GM21717 (cell line): Measurements from ENCODE around the gene TNFAIP2.
"Not testable (repeated sequence)": the region's sequence is repeated elsewhere in the genome, so short reads cannot be mapped to it uniquely, and the experiment has no call there.

Experiments
- ATAC-seq: cut with Tn5 transposase; IDR thresholded peaks from one replicate; pipeline ENCODE4 v1.9.1; 2021; ENCODE audit warnings: mild to moderate bottlenecking, moderate library complexity; ENCODE audit not compliant: unreplicated experiment

TNFAIP2 gene

DNA sequence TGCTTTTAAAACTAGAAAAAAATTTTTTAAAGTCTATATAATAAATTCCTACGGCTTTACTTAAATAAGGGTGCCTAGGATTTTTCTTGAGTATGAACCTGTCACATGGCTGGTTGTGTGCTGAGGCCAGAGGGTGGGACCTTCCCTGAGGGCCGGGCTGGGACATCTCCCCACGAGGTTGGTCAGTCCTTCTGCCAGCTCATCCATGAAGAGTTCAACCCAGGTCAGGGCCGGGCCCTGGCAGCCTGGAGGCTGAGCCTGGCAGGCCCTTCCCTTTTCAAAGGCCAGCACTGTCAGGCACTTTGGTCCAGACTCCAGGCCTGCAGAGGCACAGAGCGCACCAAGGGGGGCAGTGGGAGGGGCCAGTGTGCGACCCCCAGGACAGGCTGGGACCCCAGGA is 31.7 kb downstream of the TNFAIP2 start:
- no peak for ATAC-seq

- not testable (repeated sequence) for ATAC-seq
Observed at GRCh38 chr14:103155416-103155815, 32.2 kb downstream of the TNFAIP2 start.

- ATAC-seq, result no peak
Observed at GRCh38 chr14:103155826-103156394, 32.6 kb downstream of the TNFAIP2 start.

DNA sequence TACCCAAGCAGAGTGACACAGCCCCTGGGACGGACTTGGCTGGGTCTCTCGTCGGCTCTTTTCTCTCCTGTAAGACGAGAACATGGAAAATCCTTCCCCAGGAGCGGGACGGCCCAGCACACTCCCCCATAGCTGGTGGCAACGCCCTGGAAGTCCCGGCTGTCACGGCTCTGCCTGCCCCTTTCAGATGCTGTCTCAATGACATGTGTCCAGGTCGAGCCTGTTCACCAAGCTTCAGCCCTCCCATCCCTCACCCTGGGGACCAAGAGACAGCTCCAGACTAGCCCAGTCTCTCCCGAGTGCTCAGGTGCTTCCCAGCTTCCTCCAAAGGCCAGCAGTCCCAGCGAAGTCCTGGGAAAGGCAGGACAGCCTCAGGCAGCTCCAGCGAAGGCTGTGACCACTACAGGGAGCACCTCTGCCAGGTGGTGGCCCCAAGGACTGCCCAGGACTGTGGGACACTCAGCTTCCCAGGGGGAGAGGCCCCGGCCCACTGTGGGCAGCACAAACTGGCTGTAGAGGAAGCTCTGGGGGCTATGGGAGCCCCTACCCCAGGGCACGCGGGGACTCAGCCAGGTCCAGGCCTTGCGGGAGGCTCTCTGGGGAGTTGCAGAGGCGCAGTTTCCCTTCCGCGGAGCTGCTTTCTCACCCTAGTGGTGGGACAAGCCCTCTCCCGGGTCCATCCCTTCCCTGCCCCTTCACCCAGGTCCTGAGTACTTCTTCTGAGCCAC is 33.6 kb downstream of the TNFAIP2 start:
- no peak for ATAC-seq

DNA sequence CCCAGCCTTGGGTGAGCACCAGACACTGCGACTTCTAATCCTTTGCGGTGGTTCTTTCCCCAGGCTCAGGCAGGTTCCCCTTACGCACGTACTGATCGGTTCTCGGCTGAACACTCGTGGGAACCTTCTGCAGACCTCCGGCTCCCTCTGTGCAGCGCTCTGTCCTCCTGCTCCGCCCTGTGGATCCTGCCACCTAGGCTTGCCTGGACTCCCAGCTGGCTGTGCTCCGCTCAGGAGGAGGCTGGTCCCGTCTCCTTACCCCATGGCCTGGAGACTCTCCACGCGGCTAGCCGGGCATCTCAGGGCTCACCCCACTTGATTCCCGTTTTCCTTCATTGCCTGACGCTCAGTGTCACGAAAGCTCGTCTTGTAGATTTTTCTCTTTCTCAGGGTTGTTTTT is 34.7 kb downstream of the TNFAIP2 start:
- no peak for ATAC-seq

GRCh38 chr14:103158688-103159087 is 35.4 kb downstream of the TNFAIP2 start:
- ATAC-seq, result no peak

DNA sequence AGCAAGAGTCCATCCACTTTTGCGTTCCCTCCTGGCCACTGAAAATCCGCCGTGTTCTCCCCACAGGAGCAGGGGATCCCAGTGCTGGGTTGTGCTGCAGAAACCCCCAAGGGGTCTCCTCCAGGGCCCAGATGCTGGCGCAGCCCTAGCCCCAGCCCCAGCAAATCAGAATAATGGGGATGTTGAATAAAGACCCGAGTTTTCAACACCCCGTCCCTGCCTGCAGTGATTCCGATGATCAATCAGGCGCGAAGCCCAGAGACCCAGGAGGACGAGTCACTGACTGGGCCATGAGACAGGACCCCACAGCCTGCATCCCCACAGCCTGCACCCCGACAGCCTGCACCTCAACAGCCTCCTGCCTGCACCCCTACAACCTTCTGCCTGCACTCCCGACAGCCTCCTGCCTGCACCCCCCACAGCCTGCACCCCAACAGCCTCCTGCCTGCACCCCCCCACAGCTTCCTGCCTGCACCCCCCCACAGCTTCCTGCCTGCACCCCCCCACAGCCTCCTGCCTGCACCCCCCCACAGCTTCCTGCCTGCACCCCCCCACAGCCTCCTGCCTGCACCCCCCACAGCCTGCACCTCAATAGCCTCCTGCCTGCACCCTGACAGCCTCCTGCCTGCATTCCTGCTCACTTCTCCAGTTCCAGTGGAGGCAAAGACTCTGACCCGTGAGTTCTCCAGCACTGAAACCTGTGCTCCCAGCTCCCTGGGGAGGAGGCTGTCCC is 37.2 kb downstream of the TNFAIP2 start:
- no peak for ATAC-seq

- ATAC-seq, result no peak
Observed at GRCh38 chr14:103161054-103161397, 37.8 kb downstream of the TNFAIP2 start.

GRCh38 chr14:103163199-103163598 is 39.9 kb downstream of the TNFAIP2 start:
- no peak for ATAC-seq

DNA sequence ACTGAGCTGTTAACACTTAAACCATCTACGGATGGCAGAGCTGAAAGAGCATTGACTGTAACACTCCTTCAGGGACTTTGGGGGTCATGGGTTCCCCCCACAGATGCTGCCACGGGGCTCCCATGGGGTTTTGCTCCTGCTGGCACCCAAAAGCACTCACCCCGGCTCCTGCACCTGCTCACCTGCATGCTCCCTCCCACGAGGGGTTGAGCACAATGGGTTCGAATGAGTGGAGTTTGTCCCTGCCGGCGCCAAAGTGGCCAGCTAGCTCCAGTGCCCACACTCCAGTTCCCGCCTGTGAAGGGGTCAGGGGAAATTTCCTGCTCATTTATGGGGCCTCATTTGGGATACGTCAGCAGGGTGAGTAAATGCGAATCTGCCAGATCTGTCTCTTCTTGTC is 40.7 kb downstream of the TNFAIP2 start:
- no peak for ATAC-seq

- ATAC-seq, result no peak
Observed at GRCh38 chr14:103164779-103165178, 41.5 kb downstream of the TNFAIP2 start.

DNA sequence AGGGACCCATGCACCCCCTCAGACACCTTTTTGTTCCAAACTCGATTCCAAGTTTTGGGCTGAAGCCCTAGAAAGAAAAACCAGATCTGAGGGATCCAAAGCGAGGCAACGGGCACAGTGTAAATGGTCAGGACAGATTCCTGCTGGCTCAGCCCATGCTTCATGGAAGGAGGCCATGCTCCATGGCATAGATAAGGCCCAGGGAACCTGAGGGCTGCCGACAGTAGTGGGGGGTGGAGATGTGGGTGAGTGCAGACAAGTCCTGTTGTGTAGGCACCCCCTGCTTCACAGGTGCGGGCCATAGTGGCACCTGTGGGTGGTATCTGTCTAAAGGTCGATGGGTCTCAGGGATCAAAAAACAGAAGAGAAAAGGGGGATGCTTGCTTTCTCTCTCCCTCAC is 42.1 kb downstream of the TNFAIP2 start:
- no peak for ATAC-seq

DNA sequence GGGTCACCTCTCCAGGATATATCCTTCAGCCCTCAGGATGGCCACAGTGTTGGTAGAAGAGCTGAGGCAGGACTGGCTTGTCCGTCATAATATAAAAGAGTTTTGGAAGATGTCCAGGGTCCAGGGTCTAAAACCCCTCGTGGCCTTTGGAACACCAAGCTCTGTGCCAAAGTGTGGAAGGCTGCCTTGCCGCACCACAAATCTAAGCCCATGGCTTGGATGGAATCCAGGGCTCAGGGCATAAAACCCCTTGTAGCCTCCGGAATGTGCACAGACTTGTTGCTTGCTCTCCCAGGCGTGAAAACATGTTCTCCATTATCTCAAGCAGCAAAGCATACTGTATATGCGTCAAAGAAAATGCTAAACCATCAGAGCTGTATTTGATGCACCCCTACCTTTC is 46.7 kb downstream of the TNFAIP2 start:
- no peak for ATAC-seq

GRCh38 chr14:103171206-103171605 is 47.9 kb downstream of the TNFAIP2 start:
- ATAC-seq, result not testable (repeated sequence)

- no peak for ATAC-seq
Observed at GRCh38 chr14:103172921-103173320, 49.7 kb downstream of the TNFAIP2 start.

DNA sequence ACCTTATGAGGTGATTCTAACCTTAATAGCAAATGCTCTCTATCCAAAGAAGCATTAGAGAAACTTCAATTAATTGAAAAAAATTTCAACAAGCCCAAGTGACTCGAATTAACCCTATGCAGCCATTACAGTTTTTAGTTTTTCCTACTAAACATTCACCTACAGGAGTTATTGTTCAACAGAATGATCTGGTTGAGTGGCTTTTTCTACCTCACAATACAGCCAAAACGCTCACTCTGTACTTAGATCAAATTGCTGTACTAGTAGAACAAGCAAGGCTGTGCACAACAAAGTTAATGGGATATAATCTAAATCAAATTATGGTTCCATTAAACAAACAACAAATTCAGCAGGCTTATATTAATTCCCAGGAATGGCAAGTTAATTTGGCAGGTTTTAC is 50.6 kb downstream of the TNFAIP2 start:
- ATAC-seq, result not testable (repeated sequence)

DNA sequence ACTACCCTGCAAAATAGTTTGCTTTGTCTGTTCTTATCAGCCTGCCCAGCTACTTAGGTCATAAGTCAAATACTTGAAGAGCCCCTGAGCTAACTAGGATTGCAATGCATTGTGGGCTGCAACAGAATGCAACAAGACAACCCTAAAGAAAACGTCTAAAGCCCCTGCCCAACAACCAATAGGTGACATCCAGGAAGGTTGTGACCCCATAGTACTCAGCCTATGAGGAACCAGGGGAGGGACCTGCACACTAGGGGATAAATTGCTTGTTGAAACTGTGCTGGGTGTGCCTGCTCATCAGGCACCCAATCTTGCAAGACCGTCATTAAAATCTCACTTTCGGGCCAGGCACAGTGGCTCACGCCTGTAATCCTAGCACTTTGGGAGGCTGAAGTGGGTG is 52.9 kb downstream of the TNFAIP2 start:
- ATAC-seq, result not testable (repeated sequence)

- no peak for ATAC-seq
Observed at GRCh38 chr14:103177376-103177775, 54.1 kb downstream of the TNFAIP2 start.

GRCh38 chr14:103178521-103178920 is 55.3 kb downstream of the TNFAIP2 start:
- ATAC-seq, result no peak

DNA sequence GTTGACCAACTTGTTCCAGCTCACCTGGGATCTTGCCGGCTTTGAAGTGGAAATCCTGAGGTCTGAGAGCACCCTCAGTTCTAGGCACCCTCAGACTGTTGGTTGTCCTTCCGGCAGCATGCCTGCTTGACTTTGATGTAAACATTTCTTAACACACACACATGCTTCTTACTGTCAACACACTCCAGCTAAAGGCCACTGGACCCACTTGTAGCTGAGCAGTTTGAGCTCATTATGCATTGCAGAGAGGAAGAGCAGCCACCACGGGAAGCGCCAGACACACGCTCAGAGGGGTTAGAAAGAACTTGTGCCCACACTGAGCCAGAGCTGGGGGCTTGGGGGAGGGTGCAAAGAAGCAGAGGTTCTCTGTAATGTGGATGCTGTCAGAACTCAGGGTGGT is 55.8 kb downstream of the TNFAIP2 start:
- no peak for ATAC-seq

DNA sequence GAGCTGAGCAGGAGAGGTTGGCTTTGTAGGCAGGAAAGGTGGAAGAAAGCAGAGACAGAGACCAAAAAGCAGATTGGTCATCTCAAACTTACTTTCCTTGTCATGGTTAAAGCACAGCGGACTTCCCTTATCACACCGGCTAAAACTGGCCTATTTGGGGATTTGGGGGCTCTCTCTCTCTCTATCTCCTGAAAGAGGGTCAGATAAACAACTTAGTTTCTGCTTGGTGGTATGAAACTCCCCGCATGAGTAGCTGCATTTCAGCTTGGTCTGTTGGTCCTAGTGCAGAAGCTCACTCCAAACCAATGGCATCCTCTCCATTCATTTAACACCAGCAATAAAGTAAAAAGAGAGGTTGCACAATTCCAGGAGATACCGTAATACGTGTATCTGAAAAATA is 57.1 kb downstream of the TNFAIP2 start:
- ATAC-seq, result no peak

DNA sequence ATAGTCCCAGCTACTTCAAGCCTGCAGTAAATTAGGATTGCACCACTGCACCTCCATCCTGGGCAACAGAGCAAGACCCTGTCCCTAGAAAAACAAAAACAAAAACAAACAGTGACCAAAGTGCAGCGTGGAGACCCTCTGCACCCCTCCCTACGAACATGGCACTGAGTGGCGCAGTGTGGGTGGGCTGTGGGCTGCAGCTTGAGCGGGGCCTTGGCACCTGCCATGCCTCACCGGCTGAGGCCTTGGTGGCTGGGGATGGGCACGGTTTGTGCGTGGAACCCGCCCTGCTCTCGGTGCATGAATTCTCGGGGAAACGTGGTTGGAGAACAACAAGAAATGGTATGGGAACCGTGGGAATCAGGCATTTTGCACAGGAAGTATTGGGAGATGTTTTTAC is 60.8 kb downstream of the TNFAIP2 start:
- no peak for ATAC-seq
